Epithelial cell of esophagus (primary cell): Measurements from ENCODE around the gene RIC3.

ENCODE experiments used
- DNase-seq: peaks from one replicate; pipeline ENCODE4 v3.0.0; 2010; ENCODE audit warnings: low read depth
- H3K4me3 ChIP-seq: 2 replicates; pipeline ENCODE4 v1.5.1; 2011; ENCODE audit warnings: mild to moderate bottlenecking, low read length, control low read depth
- CTCF ChIP-seq: IDR thresholded peaks from 2 replicates; pipeline ENCODE4 v1.5.1; 2011; ENCODE audit warnings: low read depth, mild to moderate bottlenecking, low read length, control low read depth, inconsistent platforms; ENCODE audit not compliant: insufficient read depth; ENCODE audit errors: missing control alignments

The RIC3 gene

GRCh38 chr11:8082391-8083087 lies 86.3 kb downstream of the RIC3 start:
- no peak overlapping the region for H3K4me3 ChIP-seq
- TF ChIP-seq CTCF, result no peak
- no peak for DNase-seq

- DNase-seq, result no peak
- peak overlapping the region; percentile 25 for H3K4me3 ChIP-seq
- TF ChIP-seq CTCF, result no peak
These were observed 87.1 kb downstream of the RIC3 start for GRCh38 chr11:8081591-8082250.

GRCh38 chr11:8080674-8081590 lies 87.9 kb downstream of the RIC3 start, which contains the start of gene TUB:
Gene TUB (plus strand): TSS chr11:8081211. CDS start chr11:8081511, 300 bp downstream.
- TF ChIP-seq CTCF, result no peak
- peak within 1 kb of the TSS; percentile 33 for H3K4me3 ChIP-seq
- peak; percentile 21 for DNase-seq

- no peak for DNase-seq
- H3K4me3 ChIP-seq, result no peak overlapping the region
- no peak for TF ChIP-seq CTCF
These were observed 88.7 kb downstream of the RIC3 start for GRCh38 chr11:8080069-8080670.

- H3K4me3 ChIP-seq, result no peak overlapping the region
- no peak for DNase-seq
- TF ChIP-seq CTCF, result no peak
These were observed 89.6 kb downstream of the RIC3 start for GRCh38 chr11:8079111-8079675.

GRCh38 chr11:8075119-8075726 lies 93.6 kb downstream of the RIC3 start:
- peak; percentile 45 for DNase-seq
- H3K4me3 ChIP-seq, result no peak overlapping the region
- TF ChIP-seq CTCF, result no peak
